Prostate gland (tissue), 2 donors: ENCODE measurements around the gene WARS2. TPM values are rescaled to one million over a fixed set of nuclear protein-coding genes. Genes with fewer than 3 reads are reported as not detected.

Experiments used
- DNase-seq: peaks from one replicate; pipeline ENCODE4 v3.0.0-alpha.2; 2019; ENCODE audit warnings: low spot score
- H3K27ac ChIP-seq, 2 donors: fragments of 200-600 bp; sonication (generic); 2 replicates each; pipeline ENCODE4 v1.5.1; 2017 to 2019
- H3K27me3 ChIP-seq: fragments of 200-600 bp; sonication (generic); replicated peaks from 2 replicates; pipeline ENCODE4 v1.5.1; 2019; ENCODE audit not compliant: insufficient read depth
- H3K36me3 ChIP-seq, 2 donors: fragments of 200-600 bp; sonication (generic); 1 replicate in 1 of 2; 2 replicates in 1 of 2; pipeline versions ENCODE4 v1.5.1 to v1.8.1; 2017 to 2019
- H3K4me1 ChIP-seq: fragments of 200-600 bp; sonication (generic); replicated peaks from 2 replicates; pipeline ENCODE4 v1.5.1; 2019
- H3K4me3 ChIP-seq, 2 donors: fragments of 200-600 bp; sonication (generic); 2 replicates each; pipeline ENCODE4 v1.5.1; 2017 to 2019
- H3K9me3 ChIP-seq: fragments of 200-600 bp; sonication (generic); 2 replicates; pipeline ENCODE4 v1.5.1; 2017
- CTCF ChIP-seq, 4 experiments: fragments of 200-600 bp in 2 of 4; fragments of 450-650 bp in 2 of 4; sonication (generic) in 2 of 4; IDR thresholded peaks; 1 replicate in 3 of 4; 2 replicates in 1 of 4; pipeline ENCODE4 v1.5.1; 2016 to 2019; ENCODE audit warnings: antibody characterized with exemption in 4 of 4, mild to moderate bottlenecking in 2 of 4, moderate library complexity in 2 of 4
- POLR2A ChIP-seq: fragments of 450-650 bp; IDR thresholded peaks from one replicate; pipeline ENCODE4 v1.6.1; 2016; ENCODE audit warnings: antibody characterized with exemption, mild to moderate bottlenecking
- POLR2AphosphoS5 ChIP-seq: sonication (generic); formaldehyde crosslinking; IDR thresholded peaks from one replicate; pipeline ENCODE4 v1.6.1; 2017; ENCODE audit warnings: antibody characterized with exemption
- WGBS: methylation state at CpG from one replicate; pipeline ENCODE4 v1.1.5; 2018; 5-methylcytosine and 5-hydroxymethylcytosine counted together
- intact Hi-C: fragments of 100-400 bp; cut with DNase I; formaldehyde crosslinking; loops from one replicate; pipeline ENCODE4 v1.14.2; 2022
- total RNA-seq, 2 donors: library from RNA; depleted of rRNA; stranded (reverse); fragments of >200 nt; gene quantifications; one replicate each; pipeline ENCODE4 v1.1.0, GENCODE V29; 2016

WARS2 gene
- total RNA-seq, 2 donors from 2014 or later: 15.6 to 22.0 TPM

GRCh38 chr1:119003413-119004128 is 136.9 kb downstream of the WARS2 start:
- whole genome bisulfite sequencing: 46% methylated on average over 14 of the region's 14 CpGs
- intact Hi-C loops: no loop called here
- Histone ChIP-seq H3K9me3 (no peaks in the 10 kb centered on the region), H3K4me1 (peaks cover 3% of the 10 kb centered on the region), H3K36me3 (no peaks in the 10 kb centered on the region), H3K4me3 (no peak overlapping the region), H3K27ac (no peak overlapping the region), H3K27me3 (peaks cover 55% of the 10 kb centered on the region)
- no peak for DNase-seq
- TF ChIP-seq POLR2AphosphoS5: no peak
- no peak for TF ChIP-seq POLR2A
- no peak for TF ChIP-seq CTCF (IDR thresholded peaks at IDR 0.05)

- no peak overlapping the region for H3K4me3 ChIP-seq
- intact Hi-C loops: no loop called here
- H3K27me3 ChIP-seq: peaks cover 60% of the 10 kb centered on the region
- TF ChIP-seq CTCF (IDR thresholded peaks at IDR 0.05) (no peak), POLR2AphosphoS5 (no peak), POLR2A (no peak)
- DNase-seq: no peak
- no peak overlapping the region for H3K27ac ChIP-seq
- no peaks in the 10 kb centered on the region for H3K9me3 ChIP-seq
- no peaks in the 10 kb centered on the region for H3K4me1 ChIP-seq
- 14% methylated on average over 16 of the region's 16 CpGs for WGBS
- no peaks in the 10 kb centered on the region for H3K36me3 ChIP-seq
These were observed 138.3 kb downstream of the WARS2 start for GRCh38 chr1:119002028-119002686.

GRCh38 chr1:119001181-119002027 is 139.0 kb downstream of the WARS2 start:
- Histone ChIP-seq H3K9me3 (no peaks in the 10 kb centered on the region), H3K4me3 (no peak overlapping the region), H3K27ac (no peak overlapping the region), H3K27me3 (peaks cover 59% of the 10 kb centered on the region), H3K4me1 (no peaks in the 10 kb centered on the region), H3K36me3 (no peaks in the 10 kb centered on the region)
- DNase-seq: no peak
- TF ChIP-seq CTCF (IDR thresholded peaks at IDR 0.05) (no peak), POLR2A (no peak), POLR2AphosphoS5 (no peak)
- WGBS: 4% methylated on average over 44 of the region's 49 CpGs
- intact Hi-C loops: no loop called here

- intact Hi-C loops: no loop called here
- no peak overlapping the region for H3K27ac ChIP-seq
These were observed 139.9 kb downstream of the WARS2 start for GRCh38 chr1:119000371-119001180.

More at GRCh38 chr1:119000371-119001180, 139.9 kb downstream of the WARS2 start:
- Histone ChIP-seq H3K36me3 (no peaks in the 10 kb centered on the region), H3K27me3 (peaks cover 61% of the 10 kb centered on the region), H3K4me1 (no peaks in the 10 kb centered on the region), H3K9me3 (no peaks in the 10 kb centered on the region), H3K4me3 (no peak overlapping the region)
- 5% methylated on average over 44 of the region's 44 CpGs for WGBS
- no peak for DNase-seq
- TF ChIP-seq POLR2A: no peak
- no peak for TF ChIP-seq POLR2AphosphoS5
- TF ChIP-seq CTCF (IDR thresholded peaks at IDR 0.05): no peak
